Kidney capillary endothelial cell (primary cell): Measurements from ENCODE around the gene MRPS21.
"Not testable (repeated sequence)": the region's sequence is repeated elsewhere in the genome, so short reads cannot be mapped to it uniquely, and the experiment has no call there.

ENCODE experiments used
- DNase-seq: peaks from one replicate; pipeline ENCODE4 v3.0.0-alpha.2; 2018; ENCODE audit warnings: low spot score

Gene MRPS21

GRCh38 chr1:150281758-150282557 is 11.7 kb upstream of the MRPS21 start, which contains the start of gene CIART:
Gene CIART (plus strand): TSS chr1:150282554. CDS start chr1:150283268, 714 bp downstream.
- DNase-seq = peak; percentile 87

GRCh38 chr1:150282558-150282958 is 11.1 kb upstream of the MRPS21 start:
- no peak for DNase-seq

- no peak for DNase-seq
These were observed 10.4 kb upstream of the MRPS21 start for GRCh38 chr1:150283260-150283659.

- DNase-seq = no peak
These were observed 5.3 kb upstream of the MRPS21 start for GRCh38 chr1:150288382-150288781.

GRCh38 chr1:150288822-150289221 is 4.8 kb upstream of the MRPS21 start:
- no peak for DNase-seq

GRCh38 chr1:150295476-150295875 is 1.8 kb downstream of the MRPS21 start:
- no peak for DNase-seq

- DNase-seq = no peak
These were observed 6.1 kb downstream of the MRPS21 start for GRCh38 chr1:150299716-150300115.

- no peak for DNase-seq
These were observed 8.7 kb downstream of the MRPS21 start for GRCh38 chr1:150302338-150302737.

- DNase-seq = no peak
These were observed 9.2 kb downstream of the MRPS21 start for GRCh38 chr1:150302902-150303301.

- not testable (repeated sequence) for DNase-seq
These were observed 14.9 kb downstream of the MRPS21 start for GRCh38 chr1:150308585-150308984.

GRCh38 chr1:150309758-150310508 is 16.3 kb downstream of the MRPS21 start:
- DNase-seq = no peak

GRCh38 chr1:150311762-150312161 is 18.1 kb downstream of the MRPS21 start:
- no peak for DNase-seq

- not testable (repeated sequence) for DNase-seq
These were observed 21.0 kb downstream of the MRPS21 start for GRCh38 chr1:150314691-150315090.

- peak; percentile 7 for DNase-seq
These were observed 27.0 kb downstream of the MRPS21 start for GRCh38 chr1:150320667-150320978.

- peak; percentile 1 for DNase-seq
These were observed 28.1 kb downstream of the MRPS21 start for GRCh38 chr1:150321826-150322166.

GRCh38 chr1:150322310-150322709 is 28.6 kb downstream of the MRPS21 start:
- DNase-seq = no peak

GRCh38 chr1:150332651-150333290 is 39.1 kb downstream of the MRPS21 start:
- no peak for DNase-seq

GRCh38 chr1:150346316-150346715 is 52.7 kb downstream of the MRPS21 start:
- DNase-seq = no peak

- no peak for DNase-seq
These were observed 59.2 kb downstream of the MRPS21 start for GRCh38 chr1:150352866-150353265.
